Amygdala (tissue), 56 donors: Measurements from ENCODE around the gene HIF1AN.

Experiments
- DNase-seq, 56 donors: peaks; one replicate each; lab custom pipeline; 2025; lab: John Stamatoyannopoulos, UW

Gene HIF1AN

GRCh38 chr10:100535715-100536353 lies at the start of gene HIF1AN:
Gene HIF1AN (plus strand): TSS chr10:100535943. CDS start chr10:100535959, 16 bp downstream.
- peak; percentile 12 to 93 (median 79) for DNase-seq

GRCh38 chr10:100487529-100487928 lies 48.2 kb upstream of the HIF1AN start:
- DNase-seq, result no peak

- no peak for DNase-seq
These were observed 46.3 kb upstream of the HIF1AN start for GRCh38 chr10:100489396-100489795.

- no peak for DNase-seq
These were observed 45.2 kb upstream of the HIF1AN start for GRCh38 chr10:100490531-100490930.

GRCh38 chr10:100496567-100496966 lies 39.2 kb upstream of the HIF1AN start:
- no peak for DNase-seq

- no peak for DNase-seq
These were observed 37.7 kb upstream of the HIF1AN start for GRCh38 chr10:100498059-100498458.

GRCh38 chr10:100501423-100501822 lies 34.3 kb upstream of the HIF1AN start:
- DNase-seq, result no peak

- no peak for DNase-seq
These were observed 32.7 kb upstream of the HIF1AN start for GRCh38 chr10:100502926-100503494.

- DNase-seq, result no peak
These were observed 31.6 kb upstream of the HIF1AN start for GRCh38 chr10:100504096-100504495.

GRCh38 chr10:100505164-100505563 lies 30.6 kb upstream of the HIF1AN start:
- DNase-seq, result no peak

- DNase-seq, result no peak
These were observed 29.0 kb upstream of the HIF1AN start for GRCh38 chr10:100506596-100507356.

GRCh38 chr10:100507357-100507732 lies 28.4 kb upstream of the HIF1AN start:
- DNase-seq, result no peak

- DNase-seq, result no peak
These were observed 27.5 kb upstream of the HIF1AN start for GRCh38 chr10:100508266-100508665.

- DNase-seq, result no peak
These were observed 27.0 kb upstream of the HIF1AN start for GRCh38 chr10:100508691-100509150.

GRCh38 chr10:100509241-100509840 lies 26.4 kb upstream of the HIF1AN start:
- DNase-seq, result no peak

GRCh38 chr10:100510533-100511308 lies 25.0 kb upstream of the HIF1AN start:
- DNase-seq, result no peak

- no peak for DNase-seq
These were observed 20.1 kb upstream of the HIF1AN start for GRCh38 chr10:100515612-100516011.

GRCh38 chr10:100516847-100517246 lies 18.9 kb upstream of the HIF1AN start:
- DNase-seq, result no peak

GRCh38 chr10:100518761-100519241 lies 16.9 kb upstream of the HIF1AN start:
- peak in 40 of 56 donors; percentile 3 to 83 (median 28) for DNase-seq
